HFF-Myc (cell line): ENCODE measurements around the gene TTLL7.

Experiments used
- DNase-seq: peaks from one replicate; pipeline ENCODE4 v3.0.0-alpha.2; 2011; ENCODE audit warnings: low read depth; ENCODE audit errors: extremely low read depth
- H3K4me3 ChIP-seq: replicated peaks from 2 replicates; pipeline ENCODE4 v1.5.1; 2011; ENCODE audit warnings: low read depth, mild to moderate bottlenecking, control low read depth, low read length
- TF ChIP-seq, protein P1 (sequence below): IDR thresholded peaks from 2 replicates; pipeline ENCODE4 v1.5.1; 2012; ENCODE audit warnings: mild to moderate bottlenecking, low read depth, low read length, control low read depth; ENCODE audit errors: missing control alignments

The TTLL7 gene

GRCh38 chr1:83998498-83999315, at the start of gene TTLL7:
TSS of gene TTLL7 (minus strand) at chr1:83999132. CDS start at chr1:83952211, 46,921 bp downstream.
- TF ChIP-seq, protein P1, sequence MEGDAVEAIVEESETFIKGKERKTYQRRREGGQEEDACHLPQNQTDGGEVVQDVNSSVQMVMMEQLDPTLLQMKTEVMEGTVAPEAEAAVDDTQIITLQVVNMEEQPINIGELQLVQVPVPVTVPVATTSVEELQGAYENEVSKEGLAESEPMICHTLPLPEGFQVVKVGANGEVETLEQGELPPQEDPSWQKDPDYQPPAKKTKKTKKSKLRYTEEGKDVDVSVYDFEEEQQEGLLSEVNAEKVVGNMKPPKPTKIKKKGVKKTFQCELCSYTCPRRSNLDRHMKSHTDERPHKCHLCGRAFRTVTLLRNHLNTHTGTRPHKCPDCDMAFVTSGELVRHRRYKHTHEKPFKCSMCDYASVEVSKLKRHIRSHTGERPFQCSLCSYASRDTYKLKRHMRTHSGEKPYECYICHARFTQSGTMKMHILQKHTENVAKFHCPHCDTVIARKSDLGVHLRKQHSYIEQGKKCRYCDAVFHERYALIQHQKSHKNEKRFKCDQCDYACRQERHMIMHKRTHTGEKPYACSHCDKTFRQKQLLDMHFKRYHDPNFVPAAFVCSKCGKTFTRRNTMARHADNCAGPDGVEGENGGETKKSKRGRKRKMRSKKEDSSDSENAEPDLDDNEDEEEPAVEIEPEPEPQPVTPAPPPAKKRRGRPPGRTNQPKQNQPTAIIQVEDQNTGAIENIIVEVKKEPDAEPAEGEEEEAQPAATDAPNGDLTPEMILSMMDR, result no peak
- peak within 1 kb of the TSS; percentile 60 for H3K4me3 ChIP-seq
- DNase-seq, result no peak

DNA sequence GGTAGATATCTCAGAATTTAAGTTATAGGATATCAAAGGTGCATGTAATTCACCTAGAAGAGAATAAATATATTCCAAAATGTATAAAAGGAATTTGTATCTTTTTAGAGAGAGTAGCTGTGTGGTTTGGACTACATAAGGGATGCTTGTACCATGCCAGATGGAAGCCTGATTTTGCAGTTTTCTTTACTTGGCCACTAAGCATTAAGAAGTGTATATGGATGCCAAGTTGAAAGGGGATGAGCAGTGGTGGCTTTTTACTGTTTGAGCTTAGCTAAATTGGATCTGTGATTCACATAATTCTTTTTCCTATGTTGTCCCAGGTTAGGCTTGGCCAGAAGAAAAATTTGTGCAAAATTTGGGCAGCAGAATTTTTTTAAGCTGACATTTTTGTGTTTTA, 43.5 kb upstream of the TTLL7 start:
- no peak overlapping the region for H3K4me3 ChIP-seq
- DNase-seq, result no peak
- TF ChIP-seq, protein P1, result no peak

- H3K4me3 ChIP-seq, result no peak overlapping the region
- TF ChIP-seq, protein P1, result no peak
- no peak for DNase-seq
Observed at GRCh38 chr1:84037758-84038611, 39.1 kb upstream of the TTLL7 start.

- DNase-seq, result no peak
- TF ChIP-seq, protein P1, result no peak
- no peak overlapping the region for H3K4me3 ChIP-seq
Observed at GRCh38 chr1:84031802-84032327, 32.9 kb upstream of the TTLL7 start.

DNA sequence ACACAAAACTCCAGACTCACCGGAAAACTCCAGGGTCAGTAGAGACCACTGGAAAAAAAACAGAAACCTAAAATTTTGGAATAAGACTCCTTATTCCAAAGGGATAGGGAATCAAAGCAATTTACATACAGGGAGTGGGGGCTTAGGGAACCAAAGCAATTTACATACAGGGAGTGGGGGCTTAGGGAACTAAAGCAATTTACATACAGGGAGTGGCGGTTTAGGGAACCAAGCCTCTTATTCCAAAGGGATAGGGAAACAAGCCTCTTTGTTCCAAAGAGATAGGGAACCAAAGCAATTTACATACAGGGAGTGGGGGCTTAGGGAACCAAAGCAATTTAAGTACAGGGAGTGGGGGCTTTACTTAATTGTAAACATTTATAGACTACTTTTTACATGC, 28.4 kb upstream of the TTLL7 start:
- DNase-seq, result no peak
- no peak overlapping the region for H3K4me3 ChIP-seq
- TF ChIP-seq, protein P1, result no peak

DNA sequence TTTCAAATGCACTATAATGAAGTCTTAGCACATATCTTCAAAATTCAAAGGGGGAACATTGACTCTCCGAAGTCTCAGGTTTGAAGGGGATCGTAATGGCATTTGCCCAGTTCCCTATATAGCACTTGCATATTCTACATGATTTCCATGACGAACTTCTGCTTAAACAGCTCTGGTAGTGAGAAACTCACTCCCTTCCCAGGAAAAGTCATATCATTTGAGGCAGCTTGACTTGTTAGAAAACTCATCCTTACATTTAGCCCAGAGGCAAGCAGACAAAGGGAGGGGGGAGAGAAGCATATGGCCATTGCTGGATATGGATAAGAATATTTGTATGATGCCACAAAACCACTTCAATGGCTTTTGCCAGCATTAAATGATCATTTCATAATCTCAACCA, 27.0 kb upstream of the TTLL7 start:
- TF ChIP-seq, protein P1, result no peak
- H3K4me3 ChIP-seq, result no peak overlapping the region
- no peak for DNase-seq
